ENCODE data around the gene GTF2A1.

GRCh38 chr14:81243499-81243898 lies 22.7 kb upstream of the GTF2A1 start:
- TF ChIP-seq ZNF274 (IDR thresholded peaks at IDR 0.05; ENCODE audit: low read depth, low read length) (no peak), YY1 (IDR thresholded peaks at IDR 0.05; ENCODE audit: insufficient read depth, insufficient read length) (no peak), SUZ12 (IDR thresholded peaks at IDR 0.05; ENCODE audit: extremely low read depth, insufficient read depth, insufficient read length) (no peak)

All from NT2/D1 (cell line).